Medulla oblongata (tissue), 1 donor: ENCODE data around the gene EME1.

Experiments used
- DNase-seq: peaks from one replicate; pipeline ENCODE4 v3.0.0-alpha.2; 2015; ENCODE audit errors: extremely low spot score

EME1 gene

GRCh38 chr17:50348522-50349242 lies 24.3 kb upstream of the EME1 start:
- no peak for DNase-seq

GRCh38 chr17:50349243-50349600 lies 23.8 kb upstream of the EME1 start:
- no peak for DNase-seq

- no peak for DNase-seq
These were observed 22.3 kb upstream of the EME1 start for GRCh38 chr17:50350733-50351132.

- no peak for DNase-seq
These were observed 20.8 kb upstream of the EME1 start for GRCh38 chr17:50352072-50352692.

- DNase-seq: no peak
These were observed 20.1 kb upstream of the EME1 start for GRCh38 chr17:50352693-50353599.

- no peak for DNase-seq
These were observed 19.3 kb upstream of the EME1 start for GRCh38 chr17:50353600-50354195.

- DNase-seq: no peak
These were observed 18.8 kb upstream of the EME1 start for GRCh38 chr17:50354198-50354597.

GRCh38 chr17:50354776-50355175 lies 18.3 kb upstream of the EME1 start:
- DNase-seq: no peak

GRCh38 chr17:50355336-50355700 lies 17.7 kb upstream of the EME1 start:
- DNase-seq: no peak

- DNase-seq: no peak
These were observed 17.2 kb upstream of the EME1 start for GRCh38 chr17:50355701-50356341.

- no peak for DNase-seq
These were observed 16.6 kb upstream of the EME1 start for GRCh38 chr17:50356418-50356817.

GRCh38 chr17:50356892-50357510 lies 16.0 kb upstream of the EME1 start:
- no peak for DNase-seq

GRCh38 chr17:50358177-50358576 lies 14.9 kb upstream of the EME1 start:
- DNase-seq: no peak

GRCh38 chr17:50359005-50359699 lies 13.9 kb upstream of the EME1 start:
- no peak for DNase-seq

GRCh38 chr17:50359998-50360461 lies 13.0 kb upstream of the EME1 start:
- DNase-seq: no peak

- DNase-seq: no peak
These were observed 12.4 kb upstream of the EME1 start for GRCh38 chr17:50360486-50361115.

- DNase-seq: peak; percentile 77
These were observed 11.2 kb upstream of the EME1 start for GRCh38 chr17:50361561-50362480.

GRCh38 chr17:50362661-50363060 lies 10.4 kb upstream of the EME1 start:
- no peak for DNase-seq
